C4-2B (cell line): ENCODE data around the gene KIAA2012.

Experiments used
- CTCF ChIP-seq: fragments of 450-650 bp; conservative IDR thresholded peaks from 2 replicates; pipeline ENCODE4 v1.5.1; 2017; ENCODE audit warnings: mild to moderate bottlenecking
- ZFX ChIP-seq: fragments of 450-650 bp; IDR thresholded peaks from 2 replicates; pipeline ENCODE4 v1.6.1; 2017

- TF ChIP-seq CTCF (no peak), ZFX (no peak)
These were observed 40.6 kb downstream of the KIAA2012 start for GRCh38 chr2:202113571-202114142.
